HL-60 (cell line): ENCODE results near the gene DCBLD1.

Experiments used
- DNase-seq, 2 experiments: peaks; one replicate each; pipeline ENCODE4 v3.0.0-alpha.2; 2010 to 2020; ENCODE audit warnings: low read depth in 1 of 2, low spot score in 1 of 2
- H3K27ac ChIP-seq: fragments of 250-450 bp; sonication (Bioruptor Pico); replicated peaks from 2 replicates; pipeline ENCODE4 v1.5.1; 2020; ENCODE audit warnings: mild to moderate bottlenecking, moderate library complexity
- H3K27me3 ChIP-seq: fragments of 250-450 bp; sonication (Bioruptor Pico); 2 replicates; pipeline ENCODE4 v1.5.1; 2021; ENCODE audit warnings: mild to moderate bottlenecking, moderate library complexity; ENCODE audit not compliant: insufficient read depth, poor library complexity, severe bottlenecking
- H3K4me3 ChIP-seq: replicated peaks from 2 replicates; pipeline ENCODE4 v1.5.1; 2011; ENCODE audit warnings: mild to moderate bottlenecking, control low read depth, low read length; ENCODE audit not compliant: insufficient read depth
- GABPA ChIP-seq: IDR thresholded peaks from 2 replicates; pipeline ENCODE4 v1.6.1; 2012; ENCODE audit warnings: low read depth
- POLR2AphosphoS5 ChIP-seq: IDR thresholded peaks from 2 replicates; pipeline ENCODE4 v1.6.1; 2012; ENCODE audit warnings: low read depth
- SPI1 ChIP-seq: IDR thresholded peaks from 2 replicates; pipeline ENCODE4 v1.6.1; 2012; ENCODE audit warnings: low read depth, mild to moderate bottlenecking, borderline replicate concordance
- TF ChIP-seq, protein P1 (sequence below): IDR thresholded peaks from 2 replicates; pipeline ENCODE4 v1.6.1; 2012; ENCODE audit warnings: low read depth; ENCODE audit not compliant: insufficient replicate concordance
- TF ChIP-seq, protein P2 (sequence below): IDR thresholded peaks from one replicate; pipeline ENCODE4 v1.5.1; 2011; ENCODE audit warnings: low read length, control low read depth, inconsistent platforms; ENCODE audit not compliant: insufficient read depth

The DCBLD1 gene

DNA sequence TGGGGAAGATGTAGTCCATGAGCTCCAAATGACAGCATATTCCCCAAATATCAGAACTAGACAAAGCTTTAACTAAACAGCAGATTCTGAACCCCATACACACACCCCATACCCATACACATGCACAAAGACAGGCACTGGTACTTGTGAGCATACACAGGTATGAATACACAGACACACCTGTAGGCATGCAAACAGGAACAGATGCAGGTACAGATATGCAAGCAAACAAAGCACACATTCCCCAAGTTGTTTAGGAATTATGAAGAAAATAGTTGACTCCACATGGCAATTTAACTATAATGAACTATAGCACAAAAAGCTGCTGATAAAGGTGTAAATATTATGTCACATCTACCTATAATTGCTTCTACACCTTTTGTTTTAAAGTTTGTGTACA lies 103.2 kb downstream of the DCBLD1 start:
- no peak for DNase-seq
- Histone ChIP-seq H3K27me3 (no peaks in the 10 kb centered on the region), H3K4me3 (no peak overlapping the region), H3K27ac (no peak overlapping the region)
- TF ChIP-seq POLR2AphosphoS5, result no peak
- TF ChIP-seq GABPA, result no peak
- TF ChIP-seq, protein P1, sequence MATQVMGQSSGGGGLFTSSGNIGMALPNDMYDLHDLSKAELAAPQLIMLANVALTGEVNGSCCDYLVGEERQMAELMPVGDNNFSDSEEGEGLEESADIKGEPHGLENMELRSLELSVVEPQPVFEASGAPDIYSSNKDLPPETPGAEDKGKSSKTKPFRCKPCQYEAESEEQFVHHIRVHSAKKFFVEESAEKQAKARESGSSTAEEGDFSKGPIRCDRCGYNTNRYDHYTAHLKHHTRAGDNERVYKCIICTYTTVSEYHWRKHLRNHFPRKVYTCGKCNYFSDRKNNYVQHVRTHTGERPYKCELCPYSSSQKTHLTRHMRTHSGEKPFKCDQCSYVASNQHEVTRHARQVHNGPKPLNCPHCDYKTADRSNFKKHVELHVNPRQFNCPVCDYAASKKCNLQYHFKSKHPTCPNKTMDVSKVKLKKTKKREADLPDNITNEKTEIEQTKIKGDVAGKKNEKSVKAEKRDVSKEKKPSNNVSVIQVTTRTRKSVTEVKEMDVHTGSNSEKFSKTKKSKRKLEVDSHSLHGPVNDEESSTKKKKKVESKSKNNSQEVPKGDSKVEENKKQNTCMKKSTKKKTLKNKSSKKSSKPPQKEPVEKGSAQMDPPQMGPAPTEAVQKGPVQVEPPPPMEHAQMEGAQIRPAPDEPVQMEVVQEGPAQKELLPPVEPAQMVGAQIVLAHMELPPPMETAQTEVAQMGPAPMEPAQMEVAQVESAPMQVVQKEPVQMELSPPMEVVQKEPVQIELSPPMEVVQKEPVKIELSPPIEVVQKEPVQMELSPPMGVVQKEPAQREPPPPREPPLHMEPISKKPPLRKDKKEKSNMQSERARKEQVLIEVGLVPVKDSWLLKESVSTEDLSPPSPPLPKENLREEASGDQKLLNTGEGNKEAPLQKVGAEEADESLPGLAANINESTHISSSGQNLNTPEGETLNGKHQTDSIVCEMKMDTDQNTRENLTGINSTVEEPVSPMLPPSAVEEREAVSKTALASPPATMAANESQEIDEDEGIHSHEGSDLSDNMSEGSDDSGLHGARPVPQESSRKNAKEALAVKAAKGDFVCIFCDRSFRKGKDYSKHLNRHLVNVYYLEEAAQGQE, result no peak
- TF ChIP-seq, protein P2, sequence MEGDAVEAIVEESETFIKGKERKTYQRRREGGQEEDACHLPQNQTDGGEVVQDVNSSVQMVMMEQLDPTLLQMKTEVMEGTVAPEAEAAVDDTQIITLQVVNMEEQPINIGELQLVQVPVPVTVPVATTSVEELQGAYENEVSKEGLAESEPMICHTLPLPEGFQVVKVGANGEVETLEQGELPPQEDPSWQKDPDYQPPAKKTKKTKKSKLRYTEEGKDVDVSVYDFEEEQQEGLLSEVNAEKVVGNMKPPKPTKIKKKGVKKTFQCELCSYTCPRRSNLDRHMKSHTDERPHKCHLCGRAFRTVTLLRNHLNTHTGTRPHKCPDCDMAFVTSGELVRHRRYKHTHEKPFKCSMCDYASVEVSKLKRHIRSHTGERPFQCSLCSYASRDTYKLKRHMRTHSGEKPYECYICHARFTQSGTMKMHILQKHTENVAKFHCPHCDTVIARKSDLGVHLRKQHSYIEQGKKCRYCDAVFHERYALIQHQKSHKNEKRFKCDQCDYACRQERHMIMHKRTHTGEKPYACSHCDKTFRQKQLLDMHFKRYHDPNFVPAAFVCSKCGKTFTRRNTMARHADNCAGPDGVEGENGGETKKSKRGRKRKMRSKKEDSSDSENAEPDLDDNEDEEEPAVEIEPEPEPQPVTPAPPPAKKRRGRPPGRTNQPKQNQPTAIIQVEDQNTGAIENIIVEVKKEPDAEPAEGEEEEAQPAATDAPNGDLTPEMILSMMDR, result no peak

DNA sequence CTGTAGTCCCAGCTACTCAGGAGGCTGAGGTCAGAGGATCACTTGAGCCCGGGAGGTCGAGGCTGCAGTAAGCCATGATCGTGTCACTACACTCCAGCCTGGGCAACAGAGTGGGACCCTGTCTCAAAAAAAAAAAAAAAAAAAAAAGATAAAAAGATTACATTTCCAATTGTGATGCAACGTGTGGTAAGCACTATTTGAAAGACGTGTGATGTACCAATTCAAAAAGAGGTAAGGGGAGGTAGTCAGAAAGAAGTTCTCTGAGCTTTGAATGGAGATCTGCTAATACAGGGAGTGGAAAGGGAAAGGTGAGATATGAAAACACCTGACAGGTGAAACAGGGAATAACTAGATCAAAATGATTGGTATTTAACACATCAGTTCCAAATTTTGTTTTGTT lies 108.0 kb downstream of the DCBLD1 start:
- no peaks in the 10 kb centered on the region for H3K27me3 ChIP-seq
- TF ChIP-seq POLR2AphosphoS5, result no peak
- TF ChIP-seq, protein P1, result no peak
- no peak for TF ChIP-seq SPI1
- TF ChIP-seq GABPA, result no peak
- TF ChIP-seq, protein P2, result no peak
- no peak overlapping the region for H3K4me3 ChIP-seq
- DNase-seq, result no peak
- no peak overlapping the region for H3K27ac ChIP-seq

DNA sequence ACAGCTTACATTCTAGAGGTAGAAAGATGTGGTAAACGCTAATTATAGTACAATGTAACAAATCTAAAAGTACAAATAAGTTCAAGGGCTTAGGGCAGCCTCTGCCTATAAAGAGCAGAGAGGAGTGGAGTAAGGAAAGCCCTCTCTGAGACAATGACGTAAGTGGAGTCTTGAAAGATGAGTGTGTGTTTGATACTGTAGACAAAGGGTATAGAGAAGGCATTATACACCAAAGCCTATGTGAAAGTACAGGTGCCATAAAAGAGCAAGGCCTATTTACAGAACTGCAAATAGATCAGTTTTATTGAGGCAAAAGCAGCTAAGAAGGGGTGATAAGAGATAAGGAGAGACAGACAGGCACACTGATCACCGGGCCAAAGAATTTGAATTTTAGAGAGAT lies 108.9 kb downstream of the DCBLD1 start:
- Histone ChIP-seq H3K27me3 (no peaks in the 10 kb centered on the region), H3K27ac (no peak overlapping the region), H3K4me3 (no peak overlapping the region)
- TF ChIP-seq, protein P2, result no peak
- TF ChIP-seq POLR2AphosphoS5, result no peak
- TF ChIP-seq GABPA, result no peak
- TF ChIP-seq, protein P1, result no peak
- no peak for TF ChIP-seq SPI1
- DNase-seq, result no peak
